Keratinocyte (primary cell): ENCODE results near the gene MRPS18C. TPM values are rescaled to one million over a fixed set of nuclear protein-coding genes. Genes with fewer than 3 reads are reported as not detected.

Experiments
- DNase-seq: peaks from one replicate; pipeline ENCODE4 v3.0.0-alpha.2; 2011; ENCODE audit warnings: low read depth, missing footprints, low spot score
- FAIRE-seq: peaks from 2 replicates; lab custom pipeline; 2011; peaks lifted over from hg19 to GRCh38; lab: Jason Lieb, UNC
- H2AFZ ChIP-seq: 2 replicates; pipeline ENCODE4 v1.6.0; 2012; ENCODE audit warnings: low read length, control low read depth, inconsistent platforms; ENCODE audit not compliant: control insufficient read depth
- H3K27ac ChIP-seq: 2 replicates; pipeline ENCODE4 v1.5.1; 2011; ENCODE audit warnings: low read length; ENCODE audit not compliant: control insufficient read depth, insufficient read depth
- H3K27me3 ChIP-seq: 3 replicates; pipeline ENCODE4 v1.6.0; 2011; ENCODE audit warnings: low read length; ENCODE audit not compliant: control insufficient read depth, insufficient read depth; ENCODE audit errors: extremely low read depth
- H3K36me3 ChIP-seq, 2 experiments: 2 replicates in 1 of 2; 3 replicates in 1 of 2; pipeline ENCODE4 v1.5.1; 2011; ENCODE audit warnings: low read length in 2 of 2, mild to moderate bottlenecking in 1 of 2; ENCODE audit not compliant: control insufficient read depth in 2 of 2, insufficient read depth in 2 of 2; ENCODE audit errors: extremely low read depth in 1 of 2
- H3K4me1 ChIP-seq: 3 replicates; pipeline ENCODE4 v1.5.1; 2011; ENCODE audit warnings: low read length; ENCODE audit not compliant: control insufficient read depth, insufficient read depth; ENCODE audit errors: extremely low read depth
- H3K4me2 ChIP-seq: 3 replicates; pipeline ENCODE4 v1.6.0; 2011; ENCODE audit warnings: low read depth, low read length; ENCODE audit not compliant: control insufficient read depth, insufficient read depth; ENCODE audit errors: extremely low read depth
- H3K4me3 ChIP-seq, 3 experiments: fragments of 200-600 bp in 1 of 3; sonication (generic) in 1 of 3; 2 replicates in 2 of 3; 3 replicates in 1 of 3; pipeline ENCODE4 v1.5.1; 2011 to 2016; ENCODE audit warnings: low read length in 3 of 3, mild to moderate bottlenecking in 3 of 3, control low read depth in 2 of 3, inconsistent platforms in 1 of 3, low read depth in 1 of 3, mixed read lengths in 1 of 3, mixed run types in 1 of 3, moderate library complexity in 1 of 3; ENCODE audit not compliant: control insufficient read depth in 2 of 3, insufficient read depth in 2 of 3; ENCODE audit errors: extremely low read depth in 1 of 3
- H3K79me2 ChIP-seq: 2 replicates; pipeline ENCODE4 v1.6.0; 2012; ENCODE audit warnings: low read length; ENCODE audit not compliant: control insufficient read depth, insufficient read depth
- H3K9ac ChIP-seq: 3 replicates; pipeline ENCODE4 v1.6.0; 2011; ENCODE audit warnings: low read length; ENCODE audit not compliant: control insufficient read depth, insufficient read depth; ENCODE audit errors: extremely low read depth
- H3K9me1 ChIP-seq: 3 replicates; pipeline ENCODE4 v1.6.0; 2011; ENCODE audit warnings: low read length; ENCODE audit not compliant: control insufficient read depth, insufficient read depth; ENCODE audit errors: extremely low read depth
- H3K9me3 ChIP-seq: 2 replicates; pipeline ENCODE4 v1.5.1; 2012; ENCODE audit warnings: low read depth, low read length; ENCODE audit not compliant: control insufficient read depth
- H4K20me1 ChIP-seq: 3 replicates; pipeline ENCODE4 v1.6.0; 2011; ENCODE audit warnings: low read length; ENCODE audit not compliant: control insufficient read depth, insufficient read depth; ENCODE audit errors: extremely low read depth
- CTCF ChIP-seq, 3 experiments: IDR thresholded peaks in 1 of 3; conservative IDR thresholded peaks in 1 of 3; optimal IDR thresholded peaks in 1 of 3; 2 replicates in 2 of 3; 3 replicates in 1 of 3; pipeline versions ENCODE3 to v1.5.1; 2011; ENCODE audit warnings: low read length in 3 of 3, mild to moderate bottlenecking in 3 of 3, moderate library complexity in 2 of 3, control low read depth in 1 of 3, inconsistent platforms in 1 of 3; ENCODE audit not compliant: insufficient read depth in 2 of 3; ENCODE audit errors: extremely low read depth in 1 of 3
- EZH2 ChIP-seq: IDR thresholded peaks from one replicate; pipeline ENCODE4 v1.6.1; 2012; ENCODE audit warnings: inconsistent platforms, mild to moderate bottlenecking, low read length, moderate library complexity
- dilution Hi-C: fragments of 300-500 bp; cut with MboI; formaldehyde crosslinking; loops from one replicate; pipeline ENCODE4 v1.7.0; 2020; ENCODE audit warnings: low sequenced_read_pairs; ENCODE audit not compliant: extremely low pct_ligation_motif_present
- polyA plus RNA-seq, 5 experiments: library from polyadenylated mRNA; depleted of rRNA in 3 of 5; stranded (reverse) in 3 of 5; stranded (forward) in 1 of 5; unstranded in 1 of 5; fragments of >200 nt; gene quantifications; 1 replicate in 1 of 5; 2 replicates in 3 of 5; 3 replicates in 1 of 5; pipeline versions ENCODE4 v1.2.1 to v1.2.3, GENCODE V29; 2011 to 2012; ENCODE audit warnings: missing spikeins in 2 of 5, low read depth in 1 of 5, low replicate concordance in 1 of 5

Gene MRPS18C
- polyA plus RNA-seq, 1 donor (not counting 4 experiments of a cell fraction or from before 2014, with no cell fraction given): 55.4 TPM

GRCh38 chr4:83436680-83437079 is 19.2 kb upstream of the MRPS18C start:
- Histone ChIP-seq H3K36me3 (peaks cover 3% of the 10 kb centered on the region in 2 experiments), H3K9ac (no peak overlapping the region), H4K20me1 (no peaks in the 10 kb centered on the region), H3K27me3 (no peaks in the 10 kb centered on the region), H3K27ac (no peak overlapping the region), H3K79me2 (no peaks in the 10 kb centered on the region), H3K4me2 (no peak overlapping the region), H3K9me3 (no peaks in the 10 kb centered on the region), H2AFZ (no peak overlapping the region), H3K4me1 (no peaks in the 10 kb centered on the region), H3K4me3 (no peak overlapping the region), H3K9me1 (no peaks in the 10 kb centered on the region)
- TF ChIP-seq CTCF (optimal IDR thresholded peaks at IDR 0.05 in 1 of 3, IDR thresholded peaks at IDR 0.05 in 1 of 3, conservative IDR thresholded peaks at IDR 0.05 in 1 of 3; ENCODE audit: extremely low read depth in 1 of 3, insufficient read depth in 2 of 3, low read length in 3 of 3): no peak
- no peak for TF ChIP-seq EZH2
- dilution Hi-C loops: no loop called here
- DNase-seq (no peak), FAIRE-seq (no peak)

GRCh38 chr4:83438719-83439118 is 17.1 kb upstream of the MRPS18C start:
- dilution Hi-C loops: no loop called here
- Histone ChIP-seq H3K4me2 (no peak overlapping the region), H3K4me3 (no peak overlapping the region), H3K27me3 (no peaks in the 10 kb centered on the region), H3K9ac (no peak overlapping the region), H3K27ac (no peak overlapping the region), H2AFZ (no peak overlapping the region), H3K9me1 (no peaks in the 10 kb centered on the region), H3K79me2 (no peaks in the 10 kb centered on the region), H4K20me1 (no peaks in the 10 kb centered on the region), H3K36me3 (peaks cover 3 to 6% of the 10 kb centered on the region in 2 experiments), H3K9me3 (no peaks in the 10 kb centered on the region), H3K4me1 (no peaks in the 10 kb centered on the region)
- no peak for FAIRE-seq
- DNase-seq: no peak
- no peak for TF ChIP-seq EZH2
- no peak for TF ChIP-seq CTCF (optimal IDR thresholded peaks at IDR 0.05 in 1 of 3, IDR thresholded peaks at IDR 0.05 in 1 of 3, conservative IDR thresholded peaks at IDR 0.05 in 1 of 3; ENCODE audit: extremely low read depth in 1 of 3, insufficient read depth in 2 of 3, low read length in 3 of 3)
